SU-DHL-6 (cell line): Measurements from ENCODE around the gene IL20RB.

ENCODE experiments used
- H2AFZ ChIP-seq: fragments of 200-600 bp; sonication (generic); 2 replicates; pipeline ENCODE4 v1.6.1; 2014; ENCODE audit warnings: low read depth, mild to moderate bottlenecking, moderate library complexity, mixed read lengths, antibody characterized with exemption, low read length; ENCODE audit not compliant: severe bottlenecking
- H3F3A ChIP-seq: fragments of 200-600 bp; shearing (Covaris generic); 2 replicates; pipeline ENCODE4 v1.6.0; 2016; ENCODE audit warnings: antibody characterized with exemption, mild to moderate bottlenecking; ENCODE audit not compliant: insufficient read depth
- H3K27ac ChIP-seq: fragments of 200-600 bp; sonication (generic); 2 replicates; pipeline ENCODE4 v1.5.1; 2016; ENCODE audit warnings: low read depth, mild to moderate bottlenecking, low read length, moderate library complexity, mixed read lengths
- H3K27me3 ChIP-seq: fragments of 200-600 bp; sonication (generic), shearing (Covaris generic); 2 replicates; pipeline ENCODE4 v1.6.0; 2014; ENCODE audit warnings: mild to moderate bottlenecking, low read length
- H3K36me3 ChIP-seq: fragments of 200-600 bp; sonication (generic); 2 replicates; pipeline ENCODE4 v1.6.1; 2014; ENCODE audit warnings: mild to moderate bottlenecking, low read length, mixed read lengths
- H3K4me2 ChIP-seq: fragments of 300-600, 200-600 bp; shearing (Covaris generic), sonication (generic); 2 replicates; pipeline ENCODE4 v1.6.0; 2014; ENCODE audit warnings: low read length, low read depth, mild to moderate bottlenecking; ENCODE audit not compliant: poor library complexity, severe bottlenecking
- H3K4me3 ChIP-seq: fragments of 200-600 bp; sonication (generic); 2 replicates; pipeline ENCODE4 v1.5.1; 2014; ENCODE audit warnings: antibody characterized with exemption, low read length, mild to moderate bottlenecking, mixed read lengths; ENCODE audit not compliant: insufficient read depth, poor library complexity, severe bottlenecking
- H3K79me2 ChIP-seq: fragments of 200-600 bp; sonication (generic); 2 replicates; pipeline ENCODE4 v1.6.1; 2014; ENCODE audit warnings: mild to moderate bottlenecking, low read length, moderate library complexity; ENCODE audit not compliant: insufficient read depth
- H3K9ac ChIP-seq: fragments of 200-600 bp; sonication (generic); 2 replicates; pipeline ENCODE4 v1.7.0; 2014; ENCODE audit warnings: mild to moderate bottlenecking, low read length
- H3K9me2 ChIP-seq: fragments of 200-600 bp; sonication (generic); replicated peaks from 2 replicates; pipeline ENCODE4 v1.6.1; 2014; ENCODE audit warnings: low read length; ENCODE audit not compliant: insufficient read depth
- H3K9me3 ChIP-seq: fragments of 200-600 bp; sonication (generic); 2 replicates; pipeline ENCODE4 v1.6.1; 2014; ENCODE audit warnings: low read length, mixed read lengths; ENCODE audit not compliant: insufficient read depth
- H4K20me1 ChIP-seq: fragments of 200-600 bp; sonication (generic); 2 replicates; pipeline ENCODE4 v1.6.1; 2014; ENCODE audit warnings: low read depth, mild to moderate bottlenecking, antibody characterized with exemption, low read length, moderate library complexity, mixed read lengths
- EZH2phosphoT487 ChIP-seq: fragments of 200-600 bp; sonication (generic), shearing (Covaris generic); conservative IDR thresholded peaks from 2 replicates; pipeline ENCODE4 v1.6.1; 2018; ENCODE audit warnings: mild to moderate bottlenecking, antibody characterized with exemption, low read length, moderate library complexity, mixed read lengths
- TF ChIP-seq, protein P1 (sequence below): fragments of 200-600 bp; sonication (generic); IDR thresholded peaks from one replicate; pipeline ENCODE4 v1.5.1; 2017; ENCODE audit warnings: antibody characterized with exemption, mild to moderate bottlenecking, low read length, moderate library complexity; ENCODE audit not compliant: insufficient read depth, poor library complexity, severe bottlenecking

IL20RB gene

GRCh38 chr3:136949708-136950107 is 8.1 kb upstream of the IL20RB start:
- Histone ChIP-seq H3K27ac (peak overlapping the region; percentile 34; the same call in 1 of the 2 replicates), H3K4me2 (peak overlapping the region; percentile 46), H3K36me3 (peaks cover 24% of the 10 kb centered on the region; the same call in 1 of the 2 replicates), H3K9me2 (no peaks in the 10 kb centered on the region), H3K79me2 (peaks cover 7% of the 10 kb centered on the region; the same call in 1 of the 2 replicates), H3K9me3 (no peaks in the 10 kb centered on the region), H3K27me3 (no peaks in the 10 kb centered on the region), H2AFZ (no peak overlapping the region), H4K20me1 (no peaks in the 10 kb centered on the region), H3K4me3 (no peak overlapping the region), H3F3A (peaks cover 33% of the 10 kb centered on the region), H3K9ac (no peak overlapping the region)
- TF ChIP-seq EZH2phosphoT487: no peak
- TF ChIP-seq, protein P1, sequence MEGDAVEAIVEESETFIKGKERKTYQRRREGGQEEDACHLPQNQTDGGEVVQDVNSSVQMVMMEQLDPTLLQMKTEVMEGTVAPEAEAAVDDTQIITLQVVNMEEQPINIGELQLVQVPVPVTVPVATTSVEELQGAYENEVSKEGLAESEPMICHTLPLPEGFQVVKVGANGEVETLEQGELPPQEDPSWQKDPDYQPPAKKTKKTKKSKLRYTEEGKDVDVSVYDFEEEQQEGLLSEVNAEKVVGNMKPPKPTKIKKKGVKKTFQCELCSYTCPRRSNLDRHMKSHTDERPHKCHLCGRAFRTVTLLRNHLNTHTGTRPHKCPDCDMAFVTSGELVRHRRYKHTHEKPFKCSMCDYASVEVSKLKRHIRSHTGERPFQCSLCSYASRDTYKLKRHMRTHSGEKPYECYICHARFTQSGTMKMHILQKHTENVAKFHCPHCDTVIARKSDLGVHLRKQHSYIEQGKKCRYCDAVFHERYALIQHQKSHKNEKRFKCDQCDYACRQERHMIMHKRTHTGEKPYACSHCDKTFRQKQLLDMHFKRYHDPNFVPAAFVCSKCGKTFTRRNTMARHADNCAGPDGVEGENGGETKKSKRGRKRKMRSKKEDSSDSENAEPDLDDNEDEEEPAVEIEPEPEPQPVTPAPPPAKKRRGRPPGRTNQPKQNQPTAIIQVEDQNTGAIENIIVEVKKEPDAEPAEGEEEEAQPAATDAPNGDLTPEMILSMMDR: peak; percentile 43

DNA sequence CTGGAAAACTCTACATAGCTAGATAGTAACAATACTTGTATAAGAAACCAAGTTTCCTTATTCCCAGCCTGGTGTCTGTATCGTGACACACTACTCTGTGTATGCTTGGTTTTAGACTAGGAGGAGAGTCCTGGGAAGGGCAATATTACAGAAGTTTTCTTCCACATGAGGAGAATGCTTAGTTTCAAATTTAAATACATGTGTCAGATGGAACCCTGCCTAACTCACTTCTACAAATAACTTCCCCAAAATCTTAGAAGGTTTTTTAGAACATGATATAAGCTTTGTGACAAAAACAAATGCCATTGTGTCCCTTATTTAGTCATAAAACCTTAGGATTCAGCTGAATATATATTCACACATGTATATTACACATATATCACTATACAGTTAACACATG is 7.2 kb upstream of the IL20RB start:
- Histone ChIP-seq H3K9ac (no peak overlapping the region), H3K27me3 (no peaks in the 10 kb centered on the region), H3F3A (peaks cover 33% of the 10 kb centered on the region), H4K20me1 (no peaks in the 10 kb centered on the region), H2AFZ (no peak overlapping the region), H3K9me2 (no peaks in the 10 kb centered on the region), H3K4me2 (peak overlapping the region; percentile 46), H3K9me3 (no peaks in the 10 kb centered on the region), H3K27ac (peak overlapping the region; percentile 34; the same call in 1 of the 2 replicates), H3K79me2 (peaks cover 3% of the 10 kb centered on the region; the same call in 1 of the 2 replicates), H3K4me3 (no peak overlapping the region), H3K36me3 (peaks cover 19% of the 10 kb centered on the region; the same call in 1 of the 2 replicates)
- no peak for TF ChIP-seq EZH2phosphoT487
- TF ChIP-seq, protein P1: no peak

DNA sequence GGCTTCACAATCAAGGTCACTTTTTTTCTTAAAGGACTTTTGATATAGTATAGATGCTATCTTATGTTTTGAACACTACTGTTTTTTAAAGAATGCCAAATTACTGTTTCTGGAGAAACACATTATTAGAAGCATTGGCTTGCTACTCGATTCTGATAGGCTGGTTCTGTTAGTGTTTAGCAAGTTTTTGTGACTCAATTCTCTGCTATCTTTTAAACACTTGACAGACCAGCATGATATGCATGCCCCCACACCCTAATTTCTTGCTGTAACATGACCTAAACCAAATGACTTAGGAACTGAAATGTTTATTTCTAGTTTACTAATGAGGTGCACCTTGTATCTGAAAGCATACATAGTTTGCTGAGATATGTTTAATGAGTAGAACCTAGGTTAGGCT is 5.5 kb upstream of the IL20RB start:
- H3K9me3 ChIP-seq: no peaks in the 10 kb centered on the region
- H3K27ac ChIP-seq: no peak overlapping the region
- H3K27me3 ChIP-seq: no peaks in the 10 kb centered on the region
- H2AFZ ChIP-seq: no peak overlapping the region
- no peaks in the 10 kb centered on the region for H3K9me2 ChIP-seq
- H3K79me2 ChIP-seq: no peaks in the 10 kb centered on the region; the same call in 1 of the 2 replicates
- H3K4me2 ChIP-seq: no peak overlapping the region
- H4K20me1 ChIP-seq: no peaks in the 10 kb centered on the region
- H3F3A ChIP-seq: peaks cover 19% of the 10 kb centered on the region
- no peak overlapping the region for H3K9ac ChIP-seq
- no peak overlapping the region for H3K4me3 ChIP-seq
- H3K36me3 ChIP-seq: peaks cover 4% of the 10 kb centered on the region; the same call in 1 of the 2 replicates
- TF ChIP-seq, protein P1: no peak
- TF ChIP-seq EZH2phosphoT487: no peak
